Measurements from ENCODE around the gene VAMP2.

Gene VAMP2

DNA sequence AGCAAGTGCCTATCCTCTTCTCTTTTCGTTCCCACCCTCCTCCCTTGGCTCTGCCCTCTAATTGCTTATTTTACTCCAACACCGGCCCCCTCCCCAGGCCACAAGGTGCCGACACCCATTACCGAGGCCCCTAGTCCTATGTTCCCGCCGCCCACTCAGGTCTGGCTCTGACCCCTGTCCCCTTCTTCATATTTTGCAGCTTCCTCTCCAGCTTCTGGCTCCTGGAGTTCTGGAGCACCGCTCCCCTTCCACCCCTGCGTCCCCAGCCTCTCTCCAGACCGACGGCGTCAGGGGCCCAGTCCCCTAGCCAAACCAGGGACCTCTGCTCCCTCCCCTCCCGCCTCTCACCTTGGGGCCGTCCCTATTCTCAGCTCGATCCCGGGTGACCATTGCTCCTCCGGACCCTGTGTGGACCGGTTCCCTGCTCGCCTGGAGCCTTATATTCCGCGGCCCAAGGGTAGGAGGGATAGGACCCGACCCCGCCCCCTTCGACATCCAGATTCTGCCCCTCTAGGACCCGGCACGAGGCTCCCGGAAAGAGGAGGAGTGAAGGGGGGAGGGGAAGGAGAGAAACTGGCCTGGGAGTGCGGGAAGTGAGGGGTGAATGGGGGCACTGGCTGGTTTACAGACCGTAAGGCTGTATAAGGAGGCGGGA is 38.9 kb downstream of the VAMP2 start, which contains the start of gene HES7:
Gene HES7, minus strand, starts transcription at position 412 of the 655 bp plus-strand sequence. Its CDS starts 22 bp downstream, at position 390.
- no peak for DNase-seq (ENCODE audit: low read depth in 2 of 2)

DNA sequence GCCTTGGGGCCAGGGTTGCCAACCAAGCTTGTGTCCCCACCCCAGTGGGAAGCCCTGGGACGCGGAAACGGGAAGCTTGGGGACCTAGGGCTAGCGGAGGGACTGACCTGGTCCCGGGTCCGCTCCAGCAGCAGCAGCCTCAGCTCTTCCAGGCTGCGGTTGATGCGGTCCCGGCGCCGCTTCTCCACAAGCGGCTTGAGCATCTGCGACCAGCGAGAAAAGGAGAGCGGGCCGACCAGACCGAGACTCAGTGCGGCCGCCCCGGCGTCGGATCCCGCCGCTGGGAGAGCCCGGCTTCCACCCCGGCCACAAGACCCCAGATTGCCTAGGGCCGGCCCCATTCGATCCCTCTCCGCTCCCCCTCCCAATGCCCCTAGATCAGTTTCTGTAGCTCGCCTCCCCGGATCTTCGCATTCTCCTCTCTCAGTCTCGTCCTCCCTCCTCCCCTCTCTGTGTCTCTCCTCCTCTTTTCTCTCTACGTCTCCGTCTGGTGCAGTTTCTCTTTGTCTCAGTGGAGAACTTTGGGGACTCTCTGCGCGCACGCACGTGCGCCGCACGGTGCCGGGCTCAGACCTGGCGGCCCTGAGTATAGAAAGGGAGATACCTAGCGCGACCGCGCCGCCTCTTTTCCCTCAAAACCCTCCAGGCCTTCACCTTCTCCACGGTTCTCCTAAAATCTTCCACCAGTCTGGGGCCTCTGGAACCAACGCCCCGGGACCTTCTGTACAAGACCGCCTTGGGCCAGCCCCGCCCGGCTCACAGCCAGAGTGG is 39.6 kb downstream of the VAMP2 start:
- no peak for DNase-seq (ENCODE audit: low read depth in 2 of 2)

DNA sequence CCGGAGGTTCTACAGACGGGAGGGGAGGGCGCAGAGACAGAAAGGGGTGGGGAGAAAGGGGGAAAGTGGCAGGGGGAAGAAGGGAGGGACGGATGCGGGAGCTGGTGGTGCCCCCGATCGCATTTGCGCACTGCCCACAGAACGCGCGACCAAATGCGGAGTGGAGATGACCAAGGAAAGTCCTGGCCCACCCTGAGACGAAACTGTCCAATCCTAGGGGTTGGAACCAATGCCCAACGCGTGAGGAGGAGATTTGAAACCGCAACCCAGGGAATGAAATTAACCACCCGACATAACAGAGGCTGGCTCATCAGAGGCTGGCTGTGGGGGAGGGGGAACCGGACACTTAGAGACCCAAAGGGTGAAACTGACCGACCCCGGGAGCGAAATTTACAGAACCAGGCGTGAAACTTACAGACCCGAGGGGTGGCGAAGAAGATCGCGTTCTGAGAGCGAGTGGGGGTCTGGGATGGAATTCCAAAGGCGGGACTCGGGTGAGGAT is 40.3 kb downstream of the VAMP2 start:
- no peak for DNase-seq (ENCODE audit: low read depth in 2 of 2)

DNA sequence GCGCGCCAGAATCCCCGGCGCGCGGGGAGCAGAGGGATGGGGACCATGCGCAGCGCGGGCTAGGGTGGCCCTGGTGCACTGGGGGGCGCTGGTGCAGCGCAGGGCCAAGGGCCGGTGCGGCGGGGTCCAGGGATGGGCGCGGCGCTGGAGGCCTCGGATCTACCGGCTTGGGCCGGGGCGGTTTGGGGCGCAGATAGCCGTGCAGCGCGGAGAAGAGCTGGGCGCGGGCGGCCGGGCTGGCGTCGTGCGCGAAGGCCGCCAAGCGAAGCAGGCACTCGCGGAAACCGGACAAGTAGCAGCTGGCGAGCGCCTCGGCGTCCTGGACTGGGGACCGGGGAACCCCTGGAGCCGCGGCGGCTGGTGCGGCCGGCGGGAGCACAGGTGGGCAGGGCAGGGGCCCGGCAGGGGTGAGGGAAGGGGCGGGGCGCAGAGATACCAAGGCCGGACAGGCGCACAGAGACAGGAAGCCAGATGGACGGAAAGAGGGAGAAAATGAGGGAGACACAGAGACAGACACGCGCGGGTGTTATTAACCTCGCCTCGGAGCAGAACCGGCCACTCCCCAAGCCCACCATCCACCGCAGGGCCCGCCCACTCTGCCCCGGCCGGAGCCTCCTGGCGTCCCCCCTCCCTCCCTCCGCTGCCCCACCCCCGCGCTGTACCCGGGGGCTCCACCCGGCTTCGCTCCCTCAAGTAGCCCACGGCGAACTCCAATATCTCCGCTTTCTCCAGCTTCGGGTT is 40.9 kb downstream of the VAMP2 start:
- no peak for DNase-seq (ENCODE audit: low read depth in 2 of 2)

- DNase-seq (ENCODE audit: low read depth in 2 of 2) = no peak
These were observed 41.4 kb downstream of the VAMP2 start for GRCh38 chr17:8121407-8121680.

GRCh38 chr17:8120520-8121406 is 42.0 kb downstream of the VAMP2 start:
- peak; percentile 64 to 75 for DNase-seq (ENCODE audit: low read depth in 2 of 2)

DNA sequence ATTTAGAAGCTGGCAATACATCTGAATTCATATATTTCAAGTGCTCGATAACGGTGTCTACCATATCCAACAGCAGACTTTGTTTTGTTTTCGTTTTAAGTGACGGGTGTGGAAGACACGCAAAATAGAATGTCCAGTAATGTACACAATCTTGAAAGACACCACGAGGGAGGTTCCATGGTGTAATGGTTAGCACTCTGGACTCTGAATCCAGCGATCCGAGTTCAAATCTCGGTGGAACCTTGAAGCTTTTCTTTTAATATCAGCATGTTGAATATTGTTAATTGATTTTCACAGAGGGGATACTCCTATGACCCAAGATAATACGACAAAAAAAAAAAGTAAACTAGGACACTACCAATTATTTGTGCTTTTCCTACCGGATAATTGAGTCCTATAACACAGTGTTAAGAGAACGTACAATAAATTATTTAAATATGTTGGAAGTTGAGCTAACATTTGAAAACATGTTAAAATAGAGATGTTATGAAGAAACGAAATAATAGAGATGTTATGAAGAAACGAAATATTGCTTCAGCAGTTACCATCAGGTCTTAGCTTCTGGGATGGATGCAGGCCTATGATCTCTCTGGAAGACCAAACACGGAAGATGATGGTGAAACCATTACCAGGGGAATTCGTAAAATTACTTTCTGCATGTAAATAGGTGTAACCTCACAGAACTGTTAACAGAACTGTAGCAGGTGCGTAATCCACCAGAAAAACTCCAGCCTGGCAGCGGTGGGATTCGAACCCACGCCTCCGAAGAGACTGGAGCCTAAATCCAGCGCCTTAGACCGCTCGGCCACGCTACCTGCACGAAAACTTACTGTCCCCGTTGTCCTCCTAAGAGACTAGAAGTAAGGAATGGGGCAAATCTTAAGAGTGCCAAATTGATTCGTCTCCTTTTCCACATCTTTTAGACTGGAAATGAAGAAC is 42.9 kb downstream of the VAMP2 start:
- DNase-seq (ENCODE audit: low read depth in 2 of 2) = peak; percentile 68 to 85

- peak; percentile 79 to 81 for DNase-seq (ENCODE audit: low read depth in 2 of 2)
These were observed 43.8 kb downstream of the VAMP2 start for GRCh38 chr17:8118769-8119580.

DNA sequence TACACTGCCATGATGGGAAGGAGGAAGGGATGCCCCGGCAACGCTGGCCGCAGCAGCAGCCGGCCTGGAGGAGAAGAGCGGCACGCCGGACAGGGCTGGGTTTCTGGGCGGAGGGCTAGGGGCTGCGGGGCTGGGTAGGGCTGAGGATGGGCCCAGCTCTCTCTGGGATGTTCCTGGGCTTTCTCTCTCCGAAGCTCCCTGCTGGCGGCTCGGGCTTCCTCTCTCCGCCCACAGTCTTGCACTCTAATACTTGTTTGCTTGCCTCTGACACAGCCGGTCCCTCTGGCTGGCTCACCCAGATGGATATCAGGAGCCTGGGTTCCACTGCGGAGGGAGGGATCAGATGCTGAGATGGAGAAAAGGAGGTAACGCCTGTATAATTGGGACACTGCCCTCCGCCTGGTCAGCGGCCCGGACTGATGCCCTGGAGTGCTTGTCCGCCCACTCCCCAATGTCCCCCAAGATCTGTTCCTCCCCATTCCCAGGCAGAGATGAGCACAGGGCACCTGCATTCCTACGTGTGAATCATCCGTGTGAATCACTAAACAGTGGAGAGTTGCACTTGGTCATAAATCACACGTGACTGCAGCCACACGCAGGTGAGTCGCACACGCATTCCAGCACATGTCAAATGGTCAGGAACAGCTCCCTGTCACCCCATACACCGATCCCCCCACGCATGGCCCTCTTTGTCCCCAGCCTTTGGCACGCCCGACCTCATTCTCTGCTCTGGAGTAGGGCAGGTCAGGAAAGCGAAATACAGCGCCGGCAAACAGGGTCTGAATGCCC is 44.6 kb downstream of the VAMP2 start, which contains the start of gene ALOXE3:
Gene ALOXE3, minus strand, starts transcription at position 535 of the 789 bp plus-strand sequence. Its CDS starts 524 bp downstream, at position 11.
- DNase-seq (ENCODE audit: low read depth in 2 of 2) = no peak

DNA sequence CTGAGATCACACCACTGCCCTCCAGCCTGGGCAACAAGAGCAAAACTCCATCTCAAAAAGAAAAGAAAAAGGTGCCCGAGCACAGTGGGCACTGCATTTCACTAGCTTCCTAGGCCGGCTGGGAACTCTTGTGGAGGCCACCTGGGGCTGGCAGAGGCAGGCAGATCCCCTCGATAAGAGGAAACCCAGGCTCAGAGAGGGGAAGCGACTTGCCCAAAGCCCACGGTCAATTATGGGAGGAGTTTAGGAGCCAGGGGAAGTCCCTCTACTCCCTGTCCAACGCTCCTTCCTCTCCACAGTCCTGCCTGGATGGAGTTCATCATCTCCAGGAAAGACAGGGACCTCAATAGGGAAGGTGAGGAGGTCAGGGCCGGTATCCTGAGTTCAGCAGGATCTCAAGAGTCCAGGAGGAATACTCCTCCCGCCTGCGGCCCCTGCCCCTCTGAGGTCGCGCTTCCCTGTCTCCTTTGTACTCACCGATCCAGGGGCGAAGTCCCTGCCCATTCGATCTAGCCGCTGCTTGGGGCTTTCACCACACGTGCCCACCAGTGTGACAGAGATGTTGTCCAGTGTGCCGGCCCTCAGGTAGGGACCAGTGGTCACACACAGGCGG is 45.3 kb downstream of the VAMP2 start:
- DNase-seq (ENCODE audit: low read depth in 2 of 2) = no peak

DNA sequence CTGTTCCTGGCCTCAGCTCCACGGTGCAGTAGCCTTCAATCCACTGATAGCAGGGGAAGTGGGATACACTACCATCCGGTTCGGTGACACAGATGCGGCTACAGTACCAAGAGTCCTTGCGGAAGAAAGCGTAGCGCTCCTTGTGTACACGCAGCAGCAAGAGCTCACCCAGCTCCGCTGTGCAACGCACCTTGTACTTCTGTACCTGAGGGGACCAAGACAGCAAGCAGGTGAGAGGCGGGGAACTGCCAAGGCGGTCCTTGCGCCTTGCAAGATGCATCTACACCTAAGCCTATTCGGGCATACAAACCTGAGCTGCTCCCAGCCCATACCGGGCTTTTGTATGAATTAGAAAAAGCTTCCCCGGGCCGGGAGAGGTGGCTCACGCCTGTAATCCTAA is 46.0 kb downstream of the VAMP2 start:
- DNase-seq (ENCODE audit: low read depth in 2 of 2) = no peak

- DNase-seq (ENCODE audit: low read depth in 2 of 2) = no peak
These were observed 51.8 kb downstream of the VAMP2 start for GRCh38 chr17:8110907-8111306.

GRCh38 chr17:8110456-8110804 is 52.3 kb downstream of the VAMP2 start:
- DNase-seq (ENCODE audit: low read depth in 2 of 2) = no peak

- DNase-seq (ENCODE audit: low read depth in 2 of 2) = peak; percentile 70 to 73
These were observed 52.9 kb downstream of the VAMP2 start for GRCh38 chr17:8109661-8110455.

All from stimulated activated CD8-positive, alpha-beta memory T cell treated with anti-CD3 and anti-CD28 coated beads, Interleukin-2, amount 100 ng/mL, for 48 hours (primary cell).